HL-60/S4 treated with retinoic acid at 250 ng/mL for 4 days and 3 days (cell line): ENCODE data around the gene SIGMAR1.
"Not testable (repeated sequence)": the region's sequence is repeated elsewhere in the genome, so short reads cannot be mapped to it uniquely, and the experiment has no call there.

Experiments used
- in situ Hi-C: fragments of 300-500 bp; cut with MboI; formaldehyde crosslinking; loops from 2 replicates; pipeline ENCODE4 v1.7.0; 2022; ENCODE audit warnings: low sequenced_read_pairs

SIGMAR1 gene

DNA sequence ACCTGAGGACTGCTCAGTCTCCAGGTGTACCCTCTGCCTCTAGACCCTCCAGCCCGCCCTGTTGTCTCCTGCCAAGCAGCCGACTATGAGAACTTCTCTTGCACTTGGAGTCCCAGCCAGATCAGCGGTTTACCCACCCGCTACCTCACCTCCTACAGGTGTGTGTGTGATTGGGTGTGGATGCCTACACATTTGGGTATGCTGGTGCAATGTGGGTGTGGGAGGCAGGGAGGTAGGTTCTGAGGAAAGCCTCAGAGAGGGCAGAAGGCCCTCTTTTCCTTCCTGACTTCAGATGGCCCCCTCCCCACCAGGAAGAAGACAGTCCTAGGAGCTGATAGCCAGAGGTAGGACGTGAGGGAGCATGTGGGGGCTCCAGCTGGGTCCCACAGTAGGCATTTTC lies 19.4 kb upstream of the SIGMAR1 start:
- in situ Hi-C loops, result no loop called here

GRCh38 chr9:34655394-34655793 lies 17.8 kb upstream of the SIGMAR1 start:
- in situ Hi-C loops, result no loop called here

GRCh38 chr9:34654323-34655051 lies 16.9 kb upstream of the SIGMAR1 start:
- in situ Hi-C loops, result no loop called here

DNA sequence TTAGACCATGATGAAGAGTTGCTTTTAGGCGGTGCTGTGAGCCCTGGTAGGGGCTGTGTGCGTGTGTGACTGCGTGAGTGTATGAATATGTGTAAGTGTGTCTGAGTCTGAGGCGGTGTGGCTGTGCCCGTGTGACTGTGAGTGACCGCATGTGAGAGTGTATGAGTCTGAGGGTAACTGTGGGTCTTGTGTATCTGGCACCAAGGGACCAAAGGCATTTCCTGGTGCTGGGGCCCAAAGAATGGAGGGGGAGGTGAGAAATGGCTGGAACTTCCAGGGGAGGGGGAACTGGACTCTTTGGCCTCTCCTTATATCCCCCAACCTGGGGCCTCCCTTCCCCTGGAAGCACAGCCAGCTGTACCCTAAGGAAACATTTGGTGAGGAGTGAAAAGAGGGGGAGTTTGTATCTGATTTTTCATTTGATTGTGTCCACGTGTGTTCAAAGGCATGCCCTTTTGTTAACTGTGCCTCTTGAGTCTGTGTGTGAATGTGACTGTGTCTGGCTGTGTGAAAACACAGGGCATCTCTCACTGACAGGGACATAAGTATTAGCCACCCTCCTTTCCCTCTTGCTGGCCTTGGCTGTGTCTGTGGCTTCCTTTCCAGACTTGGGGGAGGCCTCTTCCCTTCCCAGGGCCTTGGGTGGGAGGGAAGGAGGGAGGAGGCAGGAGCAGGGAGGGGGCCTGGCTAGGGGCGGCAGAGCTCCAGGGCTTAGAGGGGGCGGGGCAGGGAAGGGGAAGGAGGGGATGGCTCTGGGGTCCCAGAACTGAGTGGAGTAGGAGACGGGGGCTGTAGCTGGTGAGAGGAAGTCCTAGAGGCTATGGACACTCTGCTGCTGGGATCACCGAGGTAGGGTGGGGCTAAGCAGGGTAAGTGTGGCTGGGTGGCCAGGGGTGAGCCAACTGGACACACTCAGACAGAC lies 15.8 kb upstream of the SIGMAR1 start:
- in situ Hi-C loops, result no loop called here

DNA sequence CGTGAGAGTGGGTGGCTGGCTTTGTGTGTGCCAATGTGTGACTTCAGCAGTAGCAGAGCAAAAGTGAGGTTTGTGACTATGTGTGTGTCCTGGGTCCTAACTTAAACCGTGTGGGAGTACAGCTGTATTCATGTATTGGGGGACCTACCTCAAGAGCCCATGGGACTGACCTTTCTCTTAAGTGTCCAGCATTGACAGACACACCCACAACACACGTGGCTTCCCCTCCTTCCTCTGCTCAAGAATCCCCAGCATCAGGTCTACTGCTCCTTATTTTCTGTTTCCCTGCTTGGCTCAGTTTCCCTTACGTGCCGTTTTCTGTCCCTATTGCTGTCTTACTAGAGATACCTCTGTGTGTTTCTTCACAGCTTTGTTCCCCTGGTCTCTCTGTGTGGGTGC lies 15.0 kb upstream of the SIGMAR1 start:
- in situ Hi-C loops, result no loop called here

DNA sequence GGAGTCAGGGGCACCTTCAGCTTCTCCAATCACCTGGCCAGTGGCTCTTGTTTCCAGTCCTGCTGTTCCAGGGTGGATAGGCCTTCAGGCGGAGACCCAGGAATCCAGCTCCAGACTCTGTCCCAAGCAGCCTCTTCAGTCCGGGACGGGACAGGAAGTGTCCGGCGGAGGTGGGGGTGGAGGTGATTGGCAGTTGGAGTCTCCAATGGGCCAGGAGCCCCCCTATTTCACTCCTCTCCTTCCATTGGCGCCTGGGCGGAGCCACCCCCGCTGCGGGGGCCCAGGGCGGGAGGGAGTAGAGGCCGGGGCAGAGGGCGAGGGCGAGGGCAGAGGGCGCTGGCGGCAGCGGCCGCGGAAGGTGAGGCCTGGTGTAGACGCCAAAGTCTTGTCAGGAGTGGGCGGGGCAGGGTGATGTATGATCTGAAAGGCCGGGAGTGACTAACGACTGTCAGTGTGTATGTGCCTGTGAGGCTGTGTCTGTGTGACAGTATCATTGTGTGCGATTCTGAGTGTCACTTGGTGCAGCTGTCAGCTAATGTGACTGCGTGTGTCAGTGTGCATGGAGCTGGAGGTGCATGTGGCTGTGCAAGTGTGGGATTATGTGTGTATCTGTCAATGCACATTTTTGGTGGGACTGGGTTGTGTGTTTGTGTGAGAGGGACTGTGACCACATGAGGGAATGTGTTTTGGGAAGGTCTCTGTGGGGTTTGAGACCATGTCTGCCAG lies 14.5 kb upstream of the SIGMAR1 start, which contains the start of gene IL11RA:
Gene IL11RA (plus strand): TSS at position 310 of the 726 bp plus-strand sequence. CDS start 3,033 bp downstream, outside the sequence.
- in situ Hi-C loops, result no loop called here

- in situ Hi-C loops, result no loop called here
Observed at GRCh38 chr9:34651321-34651720, 13.7 kb upstream of the SIGMAR1 start.

GRCh38 chr9:34650816-34651215 lies 13.2 kb upstream of the SIGMAR1 start:
- in situ Hi-C loops, result no loop called here

DNA sequence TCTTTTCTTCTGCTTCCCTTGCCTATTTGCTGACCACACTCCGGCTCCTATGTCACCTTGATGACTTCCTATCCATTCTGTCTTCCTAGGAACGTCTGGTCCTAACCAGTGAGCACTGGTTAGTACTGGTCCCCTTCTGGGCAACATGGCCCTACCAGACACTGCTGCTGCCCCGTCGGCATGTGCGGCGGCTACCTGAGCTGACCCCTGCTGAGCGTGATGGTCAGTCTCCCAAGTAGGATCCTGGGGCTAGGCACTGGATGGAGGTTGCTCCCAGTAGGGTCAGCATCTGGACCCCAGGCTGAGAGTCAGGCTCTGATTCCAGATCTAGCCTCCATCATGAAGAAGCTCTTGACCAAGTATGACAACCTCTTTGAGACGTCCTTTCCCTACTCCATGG lies 11.1 kb upstream of the SIGMAR1 start:
- in situ Hi-C loops, result no loop called here

DNA sequence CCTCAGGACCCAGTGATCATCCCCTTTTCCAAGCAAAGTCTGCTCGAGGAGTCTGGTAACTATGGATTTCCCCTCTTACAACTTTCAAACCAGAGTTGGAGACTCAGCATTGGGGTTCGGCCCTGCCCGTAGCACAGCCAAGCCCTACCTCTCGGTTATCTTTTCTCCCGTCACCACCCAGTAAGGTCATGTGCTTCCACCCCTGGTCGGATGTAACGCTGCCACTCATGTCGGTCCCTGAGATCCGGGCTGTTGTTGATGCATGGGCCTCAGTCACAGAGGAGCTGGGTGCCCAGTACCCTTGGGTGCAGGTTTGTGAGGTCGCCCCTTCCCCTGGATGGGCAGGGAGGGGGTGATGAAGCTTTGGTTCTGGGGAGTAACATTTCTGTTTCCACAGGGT lies 10.1 kb upstream of the SIGMAR1 start:
- in situ Hi-C loops, result no loop called here

GRCh38 chr9:34647084-34647403 lies 9.5 kb upstream of the SIGMAR1 start:
- in situ Hi-C loops, result no loop called here

DNA sequence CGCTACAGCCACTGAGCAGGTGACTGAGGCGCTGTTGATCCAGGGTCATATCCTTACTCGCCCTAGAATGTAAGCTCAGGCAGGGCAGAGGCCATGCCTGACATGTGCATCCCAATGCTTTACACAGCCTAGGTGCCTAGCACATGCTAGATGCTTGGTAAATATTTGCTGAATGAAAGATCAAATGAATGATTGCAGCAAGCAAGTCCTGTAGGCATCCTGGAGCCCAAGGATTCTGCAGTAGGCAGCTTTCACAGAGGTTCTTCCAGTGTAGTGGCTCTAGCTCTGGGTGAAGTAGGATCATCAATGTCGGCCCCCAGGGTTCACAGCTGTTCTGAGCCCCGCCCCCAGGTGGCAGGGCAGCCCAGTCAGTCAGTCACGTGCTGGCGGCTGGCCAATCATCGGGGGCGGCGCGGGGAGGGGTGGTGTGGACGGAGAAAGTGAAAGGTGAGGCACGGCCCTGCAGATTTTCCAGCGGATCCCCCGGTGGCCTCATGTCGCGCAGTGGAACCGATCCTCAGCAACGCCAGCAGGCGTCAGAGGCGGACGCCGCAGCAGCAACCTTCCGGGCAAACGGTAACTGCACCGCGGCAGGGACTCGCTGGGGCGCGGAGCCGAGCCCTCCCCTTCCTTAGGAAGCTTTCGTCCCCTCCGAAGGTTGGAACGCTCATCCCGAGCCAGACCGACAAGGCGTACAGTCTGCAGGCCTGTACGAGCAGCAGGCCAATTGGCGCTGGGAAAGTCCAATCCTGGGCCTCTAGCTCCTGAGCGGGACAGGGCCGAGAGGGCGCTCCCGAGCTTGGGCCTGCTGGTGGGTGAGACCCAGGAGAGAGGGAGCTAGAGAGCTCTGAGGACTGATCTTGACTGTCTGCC lies 8.9 kb upstream of the SIGMAR1 start, which contains the start of gene GALT:
Gene GALT (plus strand): TSS at position 465 of the 873 bp plus-strand sequence. CDS start 30 bp downstream, at position 495.
- in situ Hi-C loops, result no loop called here

GRCh38 chr9:34644766-34645314 lies 7.3 kb upstream of the SIGMAR1 start:
- in situ Hi-C loops, result no loop called here

GRCh38 chr9:34642679-34643078 lies 5.1 kb upstream of the SIGMAR1 start:
- in situ Hi-C loops, result no loop called here

GRCh38 chr9:34639322-34639721 lies 1.7 kb upstream of the SIGMAR1 start:
- in situ Hi-C loops, result not testable (repeated sequence)

DNA sequence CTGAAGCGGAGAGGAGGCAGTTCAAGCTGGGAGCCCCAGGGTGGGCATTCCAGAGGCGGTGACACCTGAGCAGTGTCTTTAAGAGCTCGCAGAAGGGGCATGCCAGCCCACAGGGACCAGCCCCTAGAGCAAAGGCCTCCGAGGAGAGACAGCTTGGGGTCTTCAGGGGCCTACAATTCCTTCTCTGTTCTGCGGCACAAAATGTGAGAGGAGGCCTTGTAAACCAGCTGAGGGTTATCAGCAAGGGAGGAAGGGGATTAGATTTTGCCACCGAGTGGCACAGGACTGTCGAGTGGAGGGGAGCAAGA lies 505 bp upstream of the SIGMAR1 start:
- in situ Hi-C loops, result no loop called here

GRCh38 chr9:34636791-34637355 lies 714 bp downstream of the SIGMAR1 start:
- in situ Hi-C loops, result no loop called here

- in situ Hi-C loops, result no loop called here
Observed at GRCh38 chr9:34635556-34635955, 2.0 kb downstream of the SIGMAR1 start.

GRCh38 chr9:34634551-34635248 lies 2.9 kb downstream of the SIGMAR1 start:
- in situ Hi-C loops, result no loop called here
